Ascending aorta (tissue), 2 donors: ENCODE data around the gene ATXN1. TPM values are rescaled to one million over a fixed set of nuclear protein-coding genes. Genes with fewer than 3 reads are reported as not detected.
A peak's percentile ranks its signal among the peaks of the same experiment; 100 is the strongest.

Experiments used
- DNase-seq, 2 donors: peaks; one replicate each; pipeline ENCODE4 v3.0.0-alpha.2; 2019; ENCODE audit warnings: low spot score in 2 of 2
- H3K27ac ChIP-seq, 2 donors: fragments of 200-600 bp; sonication (generic); one replicate each; pipeline ENCODE4 v1.5.1; 2016 to 2017; ENCODE audit warnings: mild to moderate bottlenecking in 1 of 2
- H3K27me3 ChIP-seq: fragments of 200-600 bp; sonication (generic); one replicate; pipeline ENCODE4 v1.5.1; 2017
- H3K36me3 ChIP-seq, 2 donors: fragments of 200-600 bp; sonication (generic); one replicate each; pipeline ENCODE4 v1.5.1; 2016
- H3K4me1 ChIP-seq, 2 donors: fragments of 200-600 bp; sonication (generic); one replicate each; pipeline ENCODE4 v1.5.1; 2016 to 2017; ENCODE audit warnings: mild to moderate bottlenecking in 1 of 2
- H3K4me3 ChIP-seq, 2 donors: fragments of 200-600 bp; sonication (generic); one replicate each; pipeline ENCODE4 v1.5.1; 2016 to 2017; ENCODE audit warnings: mild to moderate bottlenecking in 1 of 2
- H3K9me3 ChIP-seq, 2 donors: fragments of 200-600 bp; sonication (generic); one replicate each; pipeline ENCODE4 v1.5.1; 2016
- CTCF ChIP-seq, 3 experiments: fragments of 200-600 bp in 2 of 3; fragments of 450-650 bp in 1 of 3; sonication (generic) in 2 of 3; IDR thresholded peaks; one replicate each; pipeline ENCODE4 v1.5.1; 2016 to 2019; ENCODE audit warnings: antibody characterized with exemption in 3 of 3, mild to moderate bottlenecking in 1 of 3, moderate library complexity in 1 of 3
- intact Hi-C: fragments of 100-400 bp; cut with DNase I; formaldehyde crosslinking; loops from one replicate; pipeline ENCODE4 v1.15.1; 2023
- total RNA-seq: library from RNA; depleted of rRNA; stranded (reverse); fragments of >200 nt; gene quantifications from one replicate; pipeline ENCODE4 v1.1.0, GENCODE V29; 2016

The ATXN1 gene
- total RNA-seq, 1 donor from 2014 or later = 68.3 TPM

GRCh38 chr6:16595514-16596120 lies 165.6 kb downstream of the ATXN1 start:
- Histone ChIP-seq H3K4me3 (no peak overlapping the region), H3K36me3 (no peaks in the 10 kb centered on the region), H3K4me1 (no peaks in the 10 kb centered on the region), H3K27ac (no peak overlapping the region), H3K27me3 (no peaks in the 10 kb centered on the region), H3K9me3 (no peaks in the 10 kb centered on the region)
- no peak for TF ChIP-seq CTCF (IDR thresholded peaks at IDR 0.05)
- DNase-seq = no peak
- intact Hi-C loops = no loop called here

GRCh38 chr6:16594849-16595248 lies 166.4 kb downstream of the ATXN1 start:
- H3K4me3 ChIP-seq = no peak overlapping the region
- H3K36me3 ChIP-seq = no peaks in the 10 kb centered on the region
- no peaks in the 10 kb centered on the region for H3K9me3 ChIP-seq
- H3K27me3 ChIP-seq = no peaks in the 10 kb centered on the region
- no peak overlapping the region for H3K27ac ChIP-seq
- intact Hi-C loops = no loop called here
- no peaks in the 10 kb centered on the region for H3K4me1 ChIP-seq
- no peak for TF ChIP-seq CTCF (IDR thresholded peaks at IDR 0.05)
- no peak for DNase-seq

GRCh38 chr6:16592223-16592911 lies 168.9 kb downstream of the ATXN1 start:
- intact Hi-C loops = no loop called here
- Histone ChIP-seq H3K27ac (peak overlapping the region in 1 of 2 donors; percentile 16), H3K4me3 (no peak overlapping the region), H3K4me1 (no peaks in the 10 kb centered on the region), H3K36me3 (no peaks in the 10 kb centered on the region), H3K27me3 (no peaks in the 10 kb centered on the region), H3K9me3 (no peaks in the 10 kb centered on the region)
- TF ChIP-seq CTCF (IDR thresholded peaks at IDR 0.05) = no peak
- DNase-seq = no peak

- no peaks in the 10 kb centered on the region for H3K36me3 ChIP-seq
- no peaks in the 10 kb centered on the region for H3K4me1 ChIP-seq
- no peaks in the 10 kb centered on the region for H3K9me3 ChIP-seq
- no peak for DNase-seq
- H3K27ac ChIP-seq = peak overlapping the region in 1 of 2 donors; percentile 16
- TF ChIP-seq CTCF (IDR thresholded peaks at IDR 0.05) = no peak
- H3K4me3 ChIP-seq = no peak overlapping the region
- H3K27me3 ChIP-seq = no peaks in the 10 kb centered on the region
- intact Hi-C loops = no loop called here
Measured at GRCh38 chr6:16591396-16592222, 169.7 kb downstream of the ATXN1 start.

GRCh38 chr6:16585805-16586204 lies 175.5 kb downstream of the ATXN1 start:
- Histone ChIP-seq H3K9me3 (no peaks in the 10 kb centered on the region), H3K27ac (no peak overlapping the region), H3K27me3 (no peaks in the 10 kb centered on the region), H3K4me1 (no peaks in the 10 kb centered on the region), H3K4me3 (no peak overlapping the region), H3K36me3 (peaks cover 11 to 14% of the 10 kb centered on the region in 2 donors)
- intact Hi-C loops = no loop called here
- DNase-seq = no peak
- TF ChIP-seq CTCF (IDR thresholded peaks at IDR 0.05) = no peak
